GM13977 (cell line): ENCODE data around the gene SLIT1.

Experiments
- DNase-seq: peaks from one replicate; pipeline ENCODE4 v3.0.0; 2012; ENCODE audit warnings: low spot score
- in situ Hi-C: fragments of 300-500 bp; cut with MboI; formaldehyde crosslinking; loops from one replicate; pipeline ENCODE4 v1.12.0; 2022; ENCODE audit warnings: low sequenced_read_pairs, low pct_unique_long_range_greater_than_20kb, mixed read lengths, inconsistent platforms; ENCODE audit not compliant: unreplicated experiment
- TF ChIP-seq, protein P1 (sequence below): IDR thresholded peaks from 2 replicates; pipeline ENCODE4 v1.5.1; 2012; ENCODE audit warnings: mild to moderate bottlenecking, control low read depth; ENCODE audit not compliant: insufficient read depth; ENCODE audit errors: extremely low read depth, missing control alignments

SLIT1 gene

DNA sequence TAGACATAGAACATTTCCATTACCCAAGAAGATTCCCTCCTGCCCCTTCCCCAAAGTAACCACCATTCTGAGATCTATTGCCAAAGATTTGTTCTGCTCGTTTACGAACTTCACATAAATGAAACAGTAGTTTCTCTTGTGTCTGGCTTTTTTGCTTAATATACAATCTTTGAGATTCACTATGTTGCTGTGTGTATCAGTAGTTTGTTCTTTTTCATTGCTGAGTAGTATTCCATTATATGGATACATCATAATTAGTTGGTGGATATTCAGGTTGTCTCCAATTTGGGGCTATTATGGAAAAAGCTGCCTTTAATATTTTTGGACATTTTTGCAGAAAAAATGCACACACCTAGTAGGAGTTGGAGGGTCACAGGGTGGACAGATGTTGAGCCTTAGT is 124.3 kb downstream of the SLIT1 start:
- in situ Hi-C loops = no loop called here
- DNase-seq = no peak
- TF ChIP-seq, protein P1, sequence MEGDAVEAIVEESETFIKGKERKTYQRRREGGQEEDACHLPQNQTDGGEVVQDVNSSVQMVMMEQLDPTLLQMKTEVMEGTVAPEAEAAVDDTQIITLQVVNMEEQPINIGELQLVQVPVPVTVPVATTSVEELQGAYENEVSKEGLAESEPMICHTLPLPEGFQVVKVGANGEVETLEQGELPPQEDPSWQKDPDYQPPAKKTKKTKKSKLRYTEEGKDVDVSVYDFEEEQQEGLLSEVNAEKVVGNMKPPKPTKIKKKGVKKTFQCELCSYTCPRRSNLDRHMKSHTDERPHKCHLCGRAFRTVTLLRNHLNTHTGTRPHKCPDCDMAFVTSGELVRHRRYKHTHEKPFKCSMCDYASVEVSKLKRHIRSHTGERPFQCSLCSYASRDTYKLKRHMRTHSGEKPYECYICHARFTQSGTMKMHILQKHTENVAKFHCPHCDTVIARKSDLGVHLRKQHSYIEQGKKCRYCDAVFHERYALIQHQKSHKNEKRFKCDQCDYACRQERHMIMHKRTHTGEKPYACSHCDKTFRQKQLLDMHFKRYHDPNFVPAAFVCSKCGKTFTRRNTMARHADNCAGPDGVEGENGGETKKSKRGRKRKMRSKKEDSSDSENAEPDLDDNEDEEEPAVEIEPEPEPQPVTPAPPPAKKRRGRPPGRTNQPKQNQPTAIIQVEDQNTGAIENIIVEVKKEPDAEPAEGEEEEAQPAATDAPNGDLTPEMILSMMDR = no peak

DNA sequence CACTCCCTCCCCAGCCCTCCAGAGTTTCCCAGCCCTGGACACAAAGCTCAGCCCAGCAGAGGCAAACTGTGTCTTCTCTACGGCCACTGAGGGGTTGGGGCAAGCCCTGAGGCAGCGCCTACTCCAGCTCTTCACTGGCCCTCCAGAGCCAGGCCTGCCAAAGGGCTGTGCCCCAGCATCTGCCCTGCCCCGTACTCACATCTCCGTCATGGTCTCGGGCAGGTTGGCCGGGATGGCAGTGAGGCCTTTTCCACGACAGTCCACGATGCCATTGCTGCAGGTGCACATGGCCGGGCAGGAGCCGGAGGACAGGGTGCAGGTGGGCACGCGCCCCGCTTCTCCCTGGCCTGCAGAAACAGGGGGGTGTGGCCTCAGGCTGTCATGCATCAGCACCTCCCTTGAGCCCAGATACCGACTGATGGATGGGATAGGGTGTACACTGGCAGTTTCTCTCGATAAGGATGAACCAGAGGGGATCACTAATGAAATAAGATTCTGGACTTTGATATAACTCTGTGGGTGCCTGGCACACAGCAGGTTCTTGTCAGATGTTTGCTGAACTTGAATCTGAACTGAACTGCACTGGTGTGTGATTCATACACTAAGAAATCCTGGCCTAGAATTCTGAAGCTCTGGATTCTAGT is 125.2 kb downstream of the SLIT1 start:
- TF ChIP-seq, protein P1 = no peak
- in situ Hi-C loops = no loop called here
- no peak for DNase-seq

DNA sequence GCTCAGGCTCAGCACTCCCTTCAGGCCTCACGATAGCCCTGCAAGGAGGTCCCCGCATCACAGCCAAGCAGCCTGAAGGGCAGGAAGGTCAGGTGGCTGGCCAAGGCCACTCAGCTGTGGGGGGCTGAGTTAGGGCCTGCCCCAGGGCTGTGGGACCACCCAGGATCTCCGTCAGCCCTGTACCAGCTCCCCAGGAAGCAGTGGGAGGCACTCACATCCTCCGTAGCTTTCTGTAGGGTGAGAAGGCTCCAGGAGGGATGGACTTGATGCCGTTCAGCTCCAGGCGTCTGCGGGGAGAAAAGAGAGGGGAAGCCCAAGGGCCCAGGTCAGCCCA is 125.9 kb downstream of the SLIT1 start:
- TF ChIP-seq, protein P1 = no peak
- in situ Hi-C loops = no loop called here
- no peak for DNase-seq

DNA sequence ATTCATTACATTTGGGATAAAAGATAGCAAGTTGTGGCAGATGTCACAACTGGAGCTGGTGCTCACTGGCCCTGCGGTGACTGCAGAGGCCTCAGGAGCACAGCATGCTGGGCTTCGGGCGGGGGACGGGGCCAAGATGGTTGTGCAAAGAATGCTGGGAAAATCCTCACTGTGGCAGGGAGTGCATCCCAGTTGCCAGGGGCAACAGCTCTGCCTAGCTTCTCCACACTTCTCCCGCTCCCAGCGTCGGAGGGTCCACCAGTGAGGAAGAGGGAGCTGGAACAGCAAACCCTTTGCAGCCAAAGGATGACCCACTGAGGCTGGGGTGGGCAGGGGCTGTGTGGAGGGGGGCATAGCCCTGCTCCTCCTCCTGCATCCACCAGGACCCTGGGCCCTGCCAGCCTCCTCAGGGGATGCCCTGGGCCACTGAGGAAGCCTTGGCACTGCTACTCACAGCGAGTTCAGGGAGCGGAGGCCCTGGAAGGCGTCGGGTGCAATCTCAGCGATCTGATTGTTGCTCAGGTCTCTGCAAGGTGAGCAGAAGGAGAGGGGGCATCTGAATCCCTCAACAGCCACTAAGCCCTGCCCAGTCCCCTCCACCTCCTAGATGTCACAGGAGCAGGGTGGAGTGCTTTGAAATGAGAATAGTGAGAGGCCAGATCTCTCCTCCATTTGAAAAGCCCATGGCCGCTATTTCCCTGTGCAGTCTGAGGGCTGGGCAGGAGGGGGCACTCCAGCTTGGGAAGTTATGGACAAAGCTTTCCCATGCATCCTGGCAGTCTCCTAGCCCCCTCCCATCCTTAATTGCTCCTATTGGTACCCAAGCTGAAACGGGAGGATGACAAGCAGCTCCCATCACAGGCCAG is 126.5 kb downstream of the SLIT1 start:
- TF ChIP-seq, protein P1 = no peak
- in situ Hi-C loops = no loop called here
- no peak for DNase-seq

DNA sequence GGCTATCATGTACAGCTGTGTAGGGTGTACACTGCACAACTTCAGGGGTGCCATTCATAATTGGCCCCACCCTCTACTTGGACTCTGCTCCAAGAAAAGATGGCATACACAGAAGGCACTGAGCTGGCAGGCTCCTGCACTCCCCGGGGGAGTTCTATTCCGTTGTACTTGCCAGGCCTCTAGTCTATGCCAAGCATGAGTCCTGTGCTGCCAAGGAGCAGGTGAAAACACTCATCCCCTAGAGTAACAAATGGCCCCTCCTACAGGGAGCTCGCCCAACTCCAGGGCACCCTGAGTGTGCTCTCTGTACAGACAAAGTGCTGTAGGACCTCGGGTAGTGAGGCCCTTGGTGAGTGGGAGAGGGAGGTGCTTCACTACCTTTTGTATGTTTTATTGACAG is 127.2 kb downstream of the SLIT1 start:
- TF ChIP-seq, protein P1 = no peak
- in situ Hi-C loops = no loop called here
- no peak for DNase-seq

DNA sequence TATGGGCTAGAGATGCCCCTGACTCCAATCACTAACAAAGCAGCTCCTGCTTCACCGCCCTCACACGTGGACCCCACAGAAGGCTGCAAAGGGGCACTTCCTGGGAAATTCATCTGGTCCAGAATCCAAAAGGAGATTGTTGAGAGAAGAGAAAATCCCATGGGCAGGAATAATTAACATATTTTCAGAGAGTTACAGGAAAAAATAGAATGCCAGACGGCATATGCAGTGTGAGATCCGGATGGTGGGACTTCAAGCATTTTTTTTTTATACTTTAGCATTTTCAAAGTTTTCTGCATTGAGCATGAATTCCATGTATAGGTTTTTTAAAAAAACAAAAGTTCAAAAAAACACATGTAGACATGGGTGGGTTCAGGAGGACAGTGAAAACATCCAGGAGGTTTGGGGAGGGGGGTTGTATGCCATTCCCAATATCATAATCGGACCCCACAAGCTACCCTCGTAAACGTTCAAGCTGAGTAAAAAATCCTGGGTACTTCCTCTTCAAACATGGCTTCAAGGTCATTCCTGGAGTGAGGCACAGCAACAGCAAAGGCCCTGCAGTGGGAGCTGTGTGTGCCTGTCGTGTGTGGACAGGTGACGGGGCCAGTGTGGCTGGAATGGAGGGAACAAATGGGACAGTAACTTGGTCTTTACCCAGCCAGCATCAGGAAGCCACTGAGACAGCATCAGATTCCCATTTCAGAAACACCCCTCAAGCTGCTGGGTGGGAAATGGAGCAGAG is 128.1 kb downstream of the SLIT1 start:
- DNase-seq = no peak
- in situ Hi-C loops = no loop called here
- TF ChIP-seq, protein P1 = no peak
